ENCODE results near the gene BCL7C.
A peak's percentile ranks its signal among the peaks of the same experiment; 100 is the strongest.
"Not testable (repeated sequence)": the region's sequence is repeated elsewhere in the genome, so short reads cannot be mapped to it uniquely, and the experiment has no call there.

The BCL7C gene

DNA sequence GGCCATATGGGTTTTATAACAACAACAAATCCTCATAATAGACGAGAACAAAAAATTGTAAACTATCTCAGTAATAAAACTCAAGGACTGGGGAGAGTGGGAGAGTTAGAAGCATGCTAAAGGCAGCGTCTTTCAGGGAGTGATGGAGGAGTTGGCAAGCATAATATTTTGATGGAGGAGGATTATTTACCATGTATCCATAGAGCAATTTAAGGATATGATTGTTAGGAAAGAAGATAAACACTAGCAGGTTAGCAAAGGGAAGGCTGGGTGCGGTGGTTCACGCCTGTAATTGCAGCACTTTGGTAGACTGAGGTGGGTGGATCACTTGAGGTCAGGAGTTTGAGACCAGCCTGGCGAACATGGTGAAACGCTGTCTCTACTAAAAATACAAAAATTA, 27.8 kb downstream of the BCL7C start:
- DNase-seq (ENCODE audit: low read depth in 3 of 3), result no peak

DNA sequence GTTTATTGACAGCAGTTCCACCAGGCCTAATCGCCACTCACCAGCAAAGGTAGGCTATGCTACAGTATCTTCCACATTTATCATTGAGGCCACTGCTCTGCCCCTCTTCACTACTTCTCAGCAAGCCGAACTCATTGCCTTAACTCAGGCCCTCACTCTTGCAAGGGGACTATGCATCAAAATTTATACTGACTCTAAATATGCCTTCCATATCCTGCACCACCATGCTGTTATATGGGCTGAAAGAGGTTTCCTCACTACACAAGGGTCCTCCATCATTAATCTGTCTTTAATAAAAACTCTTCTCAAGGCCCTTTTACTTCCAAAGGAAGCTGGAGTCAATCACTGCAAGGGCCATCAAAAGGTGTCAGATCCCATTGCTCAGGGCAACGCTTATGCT, 30.7 kb downstream of the BCL7C start:
- DNase-seq (ENCODE audit: low read depth in 3 of 3), result not testable (repeated sequence)

DNA sequence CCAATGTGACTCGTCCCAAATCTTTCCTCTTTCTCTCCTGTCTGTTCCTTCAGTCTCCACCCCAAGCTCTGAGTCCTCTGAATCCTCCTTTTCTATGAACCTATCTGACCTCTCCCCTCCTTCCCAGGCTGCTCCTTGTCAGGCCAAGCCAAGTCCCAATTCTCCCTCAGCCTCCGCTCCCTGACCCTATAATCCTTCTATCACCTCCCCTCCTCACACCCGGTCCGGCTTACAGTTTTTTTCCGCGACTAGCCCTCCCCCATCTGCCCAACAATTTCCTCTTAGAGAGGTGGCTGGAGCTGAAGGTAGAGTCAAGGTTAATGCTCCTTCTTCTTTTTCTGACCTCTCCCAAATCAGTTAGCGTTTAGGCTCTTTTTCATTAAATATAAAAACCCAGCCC, 33.1 kb downstream of the BCL7C start:
- DNase-seq (ENCODE audit: low read depth in 3 of 3), result not testable (repeated sequence)

DNA sequence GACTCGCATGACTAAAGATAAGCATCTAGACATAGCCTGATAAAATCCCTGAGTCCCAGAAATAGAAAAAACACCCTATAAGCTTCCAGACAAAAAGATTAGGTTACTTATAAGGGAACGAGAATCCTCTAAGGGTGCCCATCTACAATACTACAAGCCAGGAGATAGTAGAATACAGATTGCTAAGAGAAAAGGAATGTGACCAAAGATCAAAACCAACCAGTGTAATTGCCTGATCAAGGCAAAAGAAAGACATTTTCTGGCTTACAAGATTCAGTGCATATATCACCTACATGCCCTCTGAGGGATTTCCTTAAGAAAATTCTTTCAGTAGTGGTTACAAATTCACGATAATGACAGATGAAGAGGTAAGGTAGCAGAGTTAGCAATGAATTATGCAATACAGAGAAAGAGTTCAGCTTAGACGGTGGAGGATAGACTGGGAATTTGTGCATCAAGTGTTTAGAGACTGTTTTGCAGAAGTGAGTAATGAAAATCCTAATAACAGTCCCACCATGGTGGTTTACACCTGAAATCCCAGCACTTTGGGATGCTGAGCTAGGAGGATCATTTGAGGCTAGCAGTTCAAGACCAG, 35.0 kb downstream of the BCL7C start:
- no peak for DNase-seq (ENCODE audit: low read depth in 3 of 3)

DNA sequence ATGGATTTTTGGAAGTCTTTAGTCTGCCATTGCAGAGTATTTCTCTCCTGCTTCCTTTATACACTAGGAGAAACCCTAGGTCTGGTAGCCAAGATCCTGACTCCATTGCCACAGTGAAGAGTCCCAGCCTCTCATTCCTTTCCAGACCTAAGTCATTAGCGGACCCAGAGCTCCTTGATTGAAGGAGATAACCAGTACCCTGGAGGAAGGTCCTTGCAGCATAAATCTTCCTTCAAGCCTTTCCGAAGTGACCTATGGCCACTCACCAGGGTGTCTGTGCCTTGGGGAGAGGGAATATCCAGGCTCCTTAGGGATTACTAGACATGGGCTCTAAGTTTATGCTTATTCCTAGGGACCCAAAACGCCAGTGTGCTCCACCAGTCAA, 35.8 kb downstream of the BCL7C start:
- DNase-seq (ENCODE audit: low read depth in 3 of 3), result no peak

DNA sequence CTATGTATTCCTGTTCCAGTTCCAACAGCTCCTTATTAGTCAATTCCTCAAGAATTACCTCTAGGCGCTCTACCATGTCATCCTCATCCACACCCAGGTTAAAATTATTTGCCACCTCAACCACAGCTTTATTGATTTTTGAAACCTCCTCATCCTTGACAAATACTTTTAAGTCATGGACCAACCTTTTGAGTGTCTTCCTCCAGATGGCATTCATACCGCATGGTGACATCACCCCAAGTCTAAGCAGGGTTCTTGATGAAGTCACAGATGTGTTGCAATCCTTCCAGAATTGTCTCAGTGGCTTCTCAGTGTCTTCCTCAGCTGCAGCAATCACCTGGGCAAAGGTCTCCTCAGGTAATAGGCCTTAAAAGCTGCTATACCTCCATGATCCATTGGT, 40.1 kb downstream of the BCL7C start:
- no peak for DNase-seq (ENCODE audit: low read depth in 3 of 3)

DNA sequence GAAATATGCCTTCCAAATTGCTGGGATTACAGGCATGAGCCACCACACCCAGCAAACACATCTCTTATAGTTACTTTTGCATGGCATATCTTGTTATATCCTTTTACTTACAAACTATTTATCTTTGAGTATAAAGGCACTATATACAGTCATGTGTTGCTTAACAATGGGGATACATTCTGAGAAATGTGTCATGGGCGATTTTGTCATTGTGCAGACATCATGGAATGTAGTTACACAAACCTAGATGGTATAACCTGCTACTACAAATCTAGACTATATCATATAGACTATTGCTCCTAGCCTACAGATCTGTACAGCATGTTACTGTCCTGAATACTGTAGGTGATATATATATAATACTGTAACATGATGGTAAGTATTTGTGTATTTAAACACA, 43.6 kb downstream of the BCL7C start:
- DNase-seq (ENCODE audit: low read depth in 3 of 3), result no peak

DNA sequence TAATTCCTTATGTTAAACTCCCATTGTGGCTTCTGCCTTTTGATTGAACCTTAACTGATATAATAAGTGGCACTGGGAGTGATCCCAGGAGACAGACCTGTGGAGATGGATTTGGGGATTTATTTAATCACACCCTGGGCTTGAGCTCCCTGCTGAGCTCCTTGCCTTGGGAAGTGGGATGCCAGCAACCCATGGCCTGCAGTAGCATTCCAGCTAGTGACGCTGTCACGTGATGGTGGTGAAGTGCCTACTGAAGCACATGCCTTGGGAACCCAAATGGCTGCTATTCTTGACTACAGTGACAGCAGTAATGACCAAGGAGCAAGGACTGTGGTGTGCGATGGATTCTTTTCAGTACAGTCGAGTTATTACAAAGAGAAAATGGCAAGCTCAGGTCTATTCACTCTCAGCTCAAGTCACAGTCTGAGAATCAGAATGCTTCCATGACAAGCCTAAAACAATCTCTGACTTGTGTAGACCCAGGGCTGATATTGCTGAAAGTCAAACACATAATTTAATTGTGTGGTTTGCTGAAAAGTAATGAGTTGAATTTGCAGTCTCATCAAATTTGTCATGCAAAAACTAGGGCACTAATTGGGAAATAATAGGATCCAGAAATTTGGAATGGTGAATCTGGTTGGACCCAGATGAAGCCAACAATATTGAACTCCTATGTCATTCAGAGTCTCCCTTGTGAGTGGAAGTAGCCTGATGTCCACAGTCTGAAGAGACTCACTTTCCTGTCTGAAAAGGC, 47.1 kb downstream of the BCL7C start:
- DNase-seq (ENCODE audit: low read depth in 3 of 3), result no peak

DNA sequence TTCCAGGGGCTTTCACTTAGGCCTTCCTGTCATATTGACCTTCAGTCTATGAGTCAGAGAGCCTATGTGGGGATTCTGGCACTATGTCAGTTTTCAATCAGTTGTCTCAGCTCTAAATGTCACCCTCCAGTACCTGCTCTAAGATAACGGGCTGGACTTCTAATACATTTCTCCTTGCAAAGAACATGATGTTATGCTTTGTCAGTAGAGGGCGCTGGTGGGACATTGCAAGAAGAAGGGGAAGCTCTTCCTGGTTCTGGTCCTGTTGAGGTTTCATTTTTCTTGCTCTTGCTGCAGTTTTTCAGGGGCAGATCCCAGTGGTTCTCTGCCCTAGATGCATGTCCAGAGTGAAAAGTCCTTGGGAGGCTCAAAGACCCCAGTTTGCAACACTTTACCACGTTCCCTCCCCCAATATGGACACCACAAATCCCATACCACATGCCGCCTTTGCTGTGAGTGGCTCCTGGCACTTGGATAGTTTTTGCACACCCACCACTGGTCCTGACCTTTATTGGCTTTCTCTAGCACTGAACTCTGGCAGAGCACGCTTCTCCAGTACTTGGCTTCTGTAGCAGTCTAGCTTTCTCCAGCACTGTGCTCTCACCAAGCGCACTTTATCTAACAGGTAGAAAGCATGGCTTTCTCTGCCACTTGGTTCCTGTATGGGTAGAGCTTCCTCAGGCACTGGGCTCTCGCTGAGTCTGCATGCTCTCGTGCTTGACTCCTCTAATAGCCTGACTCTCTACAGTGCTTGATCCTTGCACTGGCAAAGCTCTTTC, 49.0 kb downstream of the BCL7C start:
- peak; percentile 53 to 91 (median 79) for DNase-seq (ENCODE audit: low read depth in 3 of 3)

DNA sequence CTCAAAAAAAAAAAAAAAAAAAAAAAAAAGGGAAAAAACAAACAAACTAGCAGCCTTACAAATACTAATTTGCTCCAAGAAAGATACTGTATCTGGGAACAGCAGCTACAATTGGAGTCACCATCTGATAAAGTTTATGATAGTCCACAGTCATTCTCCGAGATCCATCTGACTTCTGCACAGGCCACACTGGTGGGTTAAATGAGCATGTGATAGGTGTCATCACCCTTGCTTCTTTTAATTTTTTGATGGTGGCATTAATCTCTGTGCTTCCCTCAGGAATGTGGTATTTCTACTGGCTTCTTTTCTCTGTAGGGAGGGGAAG, 49.6 kb downstream of the BCL7C start:
- DNase-seq (ENCODE audit: low read depth in 3 of 3), result no peak

DNA sequence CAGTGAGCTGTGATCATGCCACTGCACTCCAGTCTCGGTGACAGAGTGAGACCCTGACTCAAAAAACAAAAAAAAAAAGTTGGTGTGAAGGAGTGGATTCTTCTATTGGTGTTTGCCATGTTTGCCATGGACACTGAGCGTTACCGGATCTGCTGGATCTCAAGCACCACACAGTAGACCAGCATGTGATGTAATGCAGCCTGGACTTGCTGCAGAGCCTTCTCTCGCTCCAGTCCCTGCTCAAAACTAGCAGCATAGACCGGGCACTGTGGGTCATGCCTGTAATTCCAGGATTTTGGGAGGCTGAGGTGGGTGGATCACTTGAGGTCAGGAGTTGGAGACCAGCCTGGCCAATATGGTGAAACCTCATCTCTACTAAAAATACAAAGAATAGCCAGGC, 50.4 kb downstream of the BCL7C start:
- no peak for DNase-seq (ENCODE audit: low read depth in 3 of 3)

DNA sequence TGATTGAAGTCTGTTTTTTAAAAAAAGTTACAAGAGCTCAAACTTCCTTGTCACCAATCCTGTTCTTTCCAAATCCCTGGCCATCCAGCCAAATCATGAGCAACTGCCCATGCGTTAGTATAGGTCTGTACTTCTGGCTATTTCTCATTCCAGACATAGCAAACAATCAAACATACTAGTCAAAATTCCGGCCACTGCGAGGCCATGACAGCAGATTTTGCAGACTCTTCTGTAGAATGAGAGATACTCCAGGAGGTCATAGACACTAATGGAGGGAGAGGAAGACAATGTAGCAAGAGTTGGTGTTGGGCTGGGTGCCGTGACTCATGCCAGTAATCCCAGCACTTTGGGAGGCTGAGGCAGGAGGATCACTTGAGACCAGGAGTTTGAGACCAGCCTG, 50.9 kb downstream of the BCL7C start:
- no peak for DNase-seq (ENCODE audit: low read depth in 3 of 3)

DNA sequence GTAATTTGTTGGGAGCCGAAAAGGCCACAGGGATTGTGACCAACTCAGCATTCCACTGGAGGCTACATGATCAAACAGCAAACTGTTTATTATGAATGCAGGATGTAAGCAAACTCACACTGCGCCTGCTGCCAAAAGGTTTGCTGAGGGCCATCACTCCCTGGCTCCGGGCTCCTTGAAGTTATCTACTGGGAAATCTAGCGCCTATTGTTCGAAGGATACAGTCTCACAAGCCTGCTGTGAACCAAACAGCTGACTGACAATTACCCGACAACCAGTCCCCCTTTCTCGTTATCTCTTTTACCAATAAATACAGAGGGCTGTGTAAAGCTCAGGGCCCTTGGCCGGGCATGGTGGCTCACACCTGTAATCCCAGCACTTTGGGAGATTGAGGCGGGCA, 52.5 kb downstream of the BCL7C start:
- DNase-seq (ENCODE audit: low read depth in 3 of 3), result no peak

DNA sequence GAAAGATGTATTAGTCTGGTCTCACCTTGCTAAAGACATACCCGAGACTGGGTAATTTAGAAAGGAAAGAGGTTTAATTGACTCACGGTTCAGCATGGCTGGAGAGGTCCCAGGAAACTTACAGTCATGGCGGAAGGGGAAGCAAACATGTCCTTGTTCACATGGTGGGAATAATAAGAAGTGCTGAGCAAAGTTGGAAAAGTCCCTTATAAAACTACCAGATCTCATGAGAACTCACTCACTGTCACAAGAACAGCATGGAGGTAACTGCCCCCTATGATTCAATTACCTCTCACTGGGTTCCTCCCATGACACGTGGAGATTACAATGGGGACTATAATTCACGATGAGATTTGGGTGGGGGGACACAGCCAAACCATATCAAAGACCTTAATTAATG, 53.3 kb downstream of the BCL7C start:
- no peak for DNase-seq (ENCODE audit: low read depth in 3 of 3)

DNA sequence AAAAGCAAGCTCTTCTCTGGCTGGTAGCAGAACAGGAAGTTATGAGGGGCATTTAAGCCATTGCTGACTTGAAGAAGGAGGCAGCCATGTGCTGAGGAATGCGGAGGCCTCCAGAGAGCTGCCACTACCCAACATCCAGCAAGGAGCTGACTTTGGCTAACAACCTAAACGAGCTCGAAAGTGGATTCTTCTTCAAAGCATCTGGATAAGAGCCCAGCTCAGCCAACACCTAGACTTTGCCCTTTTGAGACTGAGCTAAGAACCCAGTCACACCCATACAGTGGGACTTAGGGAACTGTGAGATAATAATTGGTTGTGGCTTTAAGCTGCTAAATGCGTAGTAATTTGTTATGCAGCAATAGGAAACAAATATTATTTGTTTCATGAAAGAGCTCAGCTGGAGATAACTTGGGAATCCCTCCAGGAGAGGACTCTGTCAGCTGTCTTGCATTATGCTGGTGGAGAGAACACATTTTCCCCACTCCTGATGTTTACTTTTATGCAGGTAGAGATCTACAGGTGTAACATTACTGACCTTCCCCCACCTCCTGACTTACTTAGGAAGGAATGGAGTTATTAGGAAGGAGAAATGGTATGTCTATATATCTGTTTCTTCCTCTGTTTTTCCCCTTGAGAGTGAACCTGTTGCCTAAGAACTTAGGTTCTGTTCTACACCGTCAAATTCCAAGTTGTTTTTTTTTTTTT, 54.2 kb downstream of the BCL7C start:
- no peak for DNase-seq (ENCODE audit: low read depth in 3 of 3)

DNA sequence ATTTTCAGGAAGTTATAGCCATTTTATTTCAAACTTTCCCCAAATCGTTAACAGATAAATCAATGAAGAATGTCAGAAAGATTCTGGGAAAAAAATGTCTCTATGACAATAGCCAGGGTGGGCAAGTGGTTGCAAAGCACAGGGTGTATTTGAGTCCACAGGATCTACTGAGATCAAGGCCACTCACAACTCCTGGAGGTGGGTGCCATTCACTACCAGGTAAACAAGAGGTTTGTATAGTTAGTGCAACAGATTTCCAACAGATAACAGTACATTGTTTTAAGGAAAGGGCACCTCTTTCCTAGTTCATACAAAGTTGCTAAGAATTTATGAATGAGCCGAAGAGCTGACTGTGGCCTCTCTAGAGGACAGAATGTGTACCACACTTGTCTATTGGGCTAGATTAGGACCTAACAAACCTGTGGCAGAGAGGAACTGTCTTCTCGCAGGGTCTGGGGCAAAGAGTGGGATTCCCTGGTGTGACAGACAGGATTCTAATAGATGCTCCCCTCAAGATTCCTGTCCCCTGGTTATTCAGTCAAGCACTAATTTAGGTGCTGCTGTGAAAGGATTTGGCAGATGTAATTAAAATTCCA, 54.9 kb downstream of the BCL7C start:
- no peak for DNase-seq (ENCODE audit: low read depth in 3 of 3)

DNA sequence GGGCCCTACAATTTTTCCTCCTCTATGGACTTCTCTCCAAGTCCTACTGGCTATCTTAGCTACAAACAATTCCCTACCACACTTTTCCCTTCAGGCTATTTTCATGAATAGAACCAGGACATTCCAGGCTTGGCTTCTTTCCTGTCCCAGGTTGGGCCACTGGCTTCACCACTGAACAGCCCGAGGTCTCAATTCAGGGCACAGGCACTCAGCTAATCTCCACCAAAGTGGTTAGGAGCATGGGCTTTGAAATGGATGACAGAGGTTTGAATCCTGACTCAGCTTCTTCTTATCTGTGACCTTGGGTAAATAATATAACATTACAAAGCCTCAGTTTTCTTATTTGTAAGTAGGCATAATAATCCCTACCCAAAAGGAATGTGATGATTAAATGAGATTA, 56.0 kb downstream of the BCL7C start:
- DNase-seq (ENCODE audit: low read depth in 3 of 3), result no peak
